Thyroid gland (tissue), 4 donors: ENCODE results near the gene SPINK4.

Source experiments
- POLR2A ChIP-seq, 2 donors: fragments of 450-650 bp; IDR thresholded peaks; one replicate each; pipeline ENCODE4 v1.6.1; 2017; ENCODE audit warnings: antibody characterized with exemption in 2 of 2, mild to moderate bottlenecking in 2 of 2, moderate library complexity in 1 of 2
- TF ChIP-seq, protein P1 (sequence below), 6 experiments: fragments of 200-600 bp in 3 of 6; fragments of 450-650 bp in 3 of 6; sonication (generic) in 3 of 6; IDR thresholded peaks; one replicate each; pipeline ENCODE4 v1.5.1; 2016 to 2019; ENCODE audit warnings: antibody characterized with exemption in 6 of 6, mild to moderate bottlenecking in 2 of 6, inconsistent platforms in 1 of 6, moderate library complexity in 1 of 6

DNA sequence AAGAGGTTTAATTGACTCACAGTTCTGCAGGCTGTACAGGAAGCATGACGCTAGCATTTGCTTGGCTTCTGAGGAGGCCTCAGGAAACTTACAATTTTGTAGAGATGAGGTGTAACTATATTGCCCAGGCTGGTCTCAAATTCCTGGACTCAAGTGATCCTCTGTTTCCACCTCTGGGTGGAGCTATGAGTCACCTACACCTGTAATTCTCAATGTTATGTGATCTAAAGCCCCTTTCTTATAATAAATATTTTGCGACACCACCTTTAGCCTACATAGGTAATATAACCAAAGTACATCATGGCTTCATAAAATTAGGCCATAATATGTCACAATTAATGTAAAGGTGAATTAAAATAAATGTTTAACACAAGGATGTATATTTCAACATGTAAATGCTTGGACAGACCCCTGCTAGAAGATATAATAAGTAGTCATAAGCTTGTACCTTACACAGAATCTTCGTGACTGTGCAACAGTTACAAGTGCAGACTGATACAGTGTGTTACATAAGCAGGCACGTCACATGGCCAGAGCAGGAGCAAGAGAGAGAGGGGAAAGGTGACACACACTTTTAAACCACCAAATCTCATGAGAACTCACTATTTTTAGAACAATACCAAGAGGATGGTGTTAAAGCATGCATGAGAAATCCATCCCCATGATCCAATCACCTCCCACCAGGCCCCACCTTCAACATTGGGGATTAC, 29.8 kb upstream of the SPINK4 start:
- no peak for TF ChIP-seq POLR2A (IDR thresholded peaks at IDR 0.05)
- TF ChIP-seq, protein P1, sequence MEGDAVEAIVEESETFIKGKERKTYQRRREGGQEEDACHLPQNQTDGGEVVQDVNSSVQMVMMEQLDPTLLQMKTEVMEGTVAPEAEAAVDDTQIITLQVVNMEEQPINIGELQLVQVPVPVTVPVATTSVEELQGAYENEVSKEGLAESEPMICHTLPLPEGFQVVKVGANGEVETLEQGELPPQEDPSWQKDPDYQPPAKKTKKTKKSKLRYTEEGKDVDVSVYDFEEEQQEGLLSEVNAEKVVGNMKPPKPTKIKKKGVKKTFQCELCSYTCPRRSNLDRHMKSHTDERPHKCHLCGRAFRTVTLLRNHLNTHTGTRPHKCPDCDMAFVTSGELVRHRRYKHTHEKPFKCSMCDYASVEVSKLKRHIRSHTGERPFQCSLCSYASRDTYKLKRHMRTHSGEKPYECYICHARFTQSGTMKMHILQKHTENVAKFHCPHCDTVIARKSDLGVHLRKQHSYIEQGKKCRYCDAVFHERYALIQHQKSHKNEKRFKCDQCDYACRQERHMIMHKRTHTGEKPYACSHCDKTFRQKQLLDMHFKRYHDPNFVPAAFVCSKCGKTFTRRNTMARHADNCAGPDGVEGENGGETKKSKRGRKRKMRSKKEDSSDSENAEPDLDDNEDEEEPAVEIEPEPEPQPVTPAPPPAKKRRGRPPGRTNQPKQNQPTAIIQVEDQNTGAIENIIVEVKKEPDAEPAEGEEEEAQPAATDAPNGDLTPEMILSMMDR (IDR thresholded peaks at IDR 0.05) = no peak
